22Rv1 (cell line): ENCODE data around the gene KISS1R.

Source experiments
- CTCF ChIP-seq: fragments of 450-650 bp; IDR thresholded peaks from 2 replicates; pipeline ENCODE4 v1.5.1; 2017; ENCODE audit warnings: mild to moderate bottlenecking
- ZFX ChIP-seq: fragments of 450-650 bp; IDR thresholded peaks from 2 replicates; pipeline ENCODE4 v1.6.1; 2017; ENCODE audit warnings: antibody characterized with exemption, borderline replicate concordance

- TF ChIP-seq CTCF (no peak), ZFX (no peak)
Observed at GRCh38 chr19:944663-945241, 27.6 kb downstream of the KISS1R start.
